Midbrain (tissue), 1 donor: Measurements from ENCODE around the gene KPRP.

ENCODE experiments used
- DNase-seq: peaks from one replicate; lab custom pipeline; 2025; lab: John Stamatoyannopoulos, UW

The KPRP gene

DNA sequence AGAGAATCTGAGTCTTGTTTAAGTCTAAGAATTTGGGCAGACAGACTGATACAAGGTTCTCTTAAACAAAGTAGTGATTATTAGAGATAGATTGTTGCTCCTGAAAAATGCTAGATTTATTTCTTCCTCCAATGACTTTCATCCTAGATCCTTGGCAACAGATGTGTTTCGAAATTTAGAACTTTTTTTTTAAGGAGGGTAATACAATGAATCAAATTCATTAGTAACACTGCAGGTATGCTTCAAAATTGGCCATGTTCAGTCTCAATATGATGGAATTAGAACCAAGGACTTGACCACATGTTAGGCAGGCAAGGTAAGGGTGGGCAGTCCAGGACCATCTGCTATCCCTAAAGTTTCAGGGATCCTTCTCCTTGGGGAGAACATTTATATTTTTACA lies 12.6 kb downstream of the KPRP start:
- DNase-seq = no peak

DNA sequence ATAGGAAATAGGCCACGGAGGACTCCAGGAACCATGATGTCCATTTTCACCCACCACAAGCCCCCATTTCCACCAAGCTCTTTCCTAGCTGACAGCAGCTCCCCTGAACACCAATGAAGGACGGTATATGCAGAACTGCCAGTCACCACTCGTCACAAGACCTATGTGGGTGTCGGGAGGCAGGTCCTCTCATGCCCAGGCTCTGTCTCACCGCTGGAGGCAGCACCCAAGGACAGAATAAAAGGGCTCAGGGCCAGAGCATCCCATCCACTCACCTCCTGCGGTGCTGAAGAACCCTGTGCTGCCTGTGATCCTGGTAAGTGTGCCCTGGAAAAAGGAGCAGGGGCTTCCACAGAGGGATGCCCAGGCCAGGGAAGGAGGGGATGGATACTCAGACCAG lies 17.1 kb downstream of the KPRP start, which contains the start of gene LCE1F:
Gene LCE1F (plus strand): TSS at position 266 of the 400 bp plus-strand sequence. CDS start 1,232 bp downstream, outside the sequence.
- no peak for DNase-seq

DNA sequence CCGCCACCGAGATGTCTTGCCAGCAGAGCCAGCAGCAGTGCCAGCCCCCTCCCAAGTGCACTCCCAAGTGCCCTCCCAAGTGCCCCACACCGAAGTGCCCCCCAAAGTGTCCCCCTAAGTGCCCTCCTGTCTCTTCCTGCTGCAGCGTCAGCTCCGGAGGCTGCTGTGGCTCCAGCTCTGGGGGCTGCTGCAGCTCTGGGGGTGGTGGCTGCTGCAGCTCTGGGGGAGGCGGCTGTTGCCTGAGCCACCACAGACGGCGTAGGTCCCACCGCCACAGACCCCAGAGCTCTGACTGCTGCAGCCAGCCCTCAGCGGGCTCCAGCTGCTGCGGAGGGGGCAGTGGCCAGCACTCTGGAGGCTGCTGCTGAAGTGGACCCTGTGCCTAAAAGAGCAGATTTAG lies 18.5 kb downstream of the KPRP start:
- DNase-seq = no peak

DNA sequence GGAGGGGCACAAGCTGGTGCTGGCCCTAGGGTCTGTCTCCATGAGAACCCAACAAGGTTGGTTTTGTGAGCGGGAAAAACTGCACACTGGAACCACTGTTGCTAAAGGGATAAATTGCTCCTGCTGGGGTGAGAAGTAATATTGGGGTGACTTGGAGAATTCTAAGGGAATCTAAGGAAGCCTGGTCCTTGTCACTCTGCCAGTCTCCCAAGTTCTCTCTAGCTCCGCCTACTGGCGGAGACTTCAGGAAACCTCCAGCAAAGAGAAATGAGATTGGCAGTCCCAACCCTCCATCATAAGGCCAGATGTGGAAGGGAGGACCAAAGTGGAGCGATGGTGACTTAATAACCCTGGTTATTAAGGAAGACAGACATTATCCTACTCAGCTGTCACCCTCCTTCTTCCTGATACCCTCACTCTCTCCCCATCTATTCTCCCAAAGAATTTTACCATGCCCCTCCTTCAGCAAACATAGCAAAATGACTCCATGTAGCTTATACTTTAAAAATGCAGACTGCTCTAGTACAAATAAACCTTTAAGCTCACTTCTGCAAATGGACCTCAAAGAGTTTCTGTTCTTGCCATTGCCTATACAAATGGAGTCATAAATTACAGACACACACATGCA lies 19.8 kb downstream of the KPRP start:
- DNase-seq = no peak

DNA sequence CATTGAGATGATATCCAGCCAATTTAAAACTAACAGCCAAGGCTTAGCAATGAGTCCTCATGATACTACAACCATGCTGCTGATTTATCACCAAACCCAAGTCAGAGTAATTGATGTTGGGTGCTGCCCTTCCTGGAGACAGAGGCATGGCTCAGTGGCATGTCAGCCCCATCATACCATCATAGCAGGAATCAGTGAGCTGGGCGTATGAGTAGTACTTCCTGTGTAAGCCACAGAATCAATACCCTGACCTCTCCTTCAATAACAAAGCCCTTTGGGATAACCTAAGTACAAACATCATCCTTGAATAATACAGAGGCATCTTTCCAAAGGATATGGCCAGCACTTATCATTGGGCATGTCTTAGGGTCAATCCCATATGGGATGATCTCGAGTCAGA lies 25.3 kb downstream of the KPRP start:
- DNase-seq = no peak

DNA sequence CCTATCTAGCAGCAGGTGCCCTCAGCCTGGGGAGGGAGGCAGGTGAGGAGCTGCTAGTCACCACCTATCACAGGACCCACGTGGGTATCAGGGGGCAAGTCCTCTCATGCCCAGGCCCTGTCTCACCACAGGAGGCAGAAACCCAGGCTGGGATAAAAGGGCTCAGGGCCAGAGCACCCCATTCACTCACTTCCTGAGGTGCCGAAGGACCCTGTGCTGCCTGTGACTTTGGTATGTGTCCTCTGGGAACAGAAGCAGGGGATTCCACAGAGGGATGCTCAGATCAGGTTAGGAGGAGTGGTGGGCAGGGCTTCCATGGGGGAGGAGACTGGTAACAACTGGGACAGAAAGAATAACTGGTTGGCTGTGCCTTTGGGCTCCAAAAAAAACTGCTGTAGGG lies 28.3 kb downstream of the KPRP start, which contains the start of gene LCE1E:
Gene LCE1E (plus strand): TSS at position 181 of the 400 bp plus-strand sequence. CDS start 1,043 bp downstream, outside the sequence.
- DNase-seq = no peak

DNA sequence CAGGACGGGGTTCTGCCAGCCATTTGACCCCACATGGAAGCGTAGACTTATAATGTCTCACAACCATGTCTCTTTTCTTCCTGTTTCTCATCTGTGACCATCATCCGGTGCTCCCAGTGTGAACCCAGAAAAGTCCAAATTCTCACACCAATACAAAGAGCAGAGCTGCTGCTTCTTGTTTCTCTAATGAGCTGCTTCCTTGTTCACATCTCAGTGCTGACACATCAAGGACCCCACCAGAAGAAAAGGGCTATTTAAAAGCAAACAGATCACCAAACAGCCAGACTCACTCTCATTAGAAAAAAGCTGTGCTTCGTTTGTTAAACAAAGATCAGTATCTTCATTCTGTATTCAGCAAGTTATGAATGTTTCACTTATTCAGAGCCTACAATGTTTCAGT lies 37.9 kb downstream of the KPRP start:
- no peak for DNase-seq

DNA sequence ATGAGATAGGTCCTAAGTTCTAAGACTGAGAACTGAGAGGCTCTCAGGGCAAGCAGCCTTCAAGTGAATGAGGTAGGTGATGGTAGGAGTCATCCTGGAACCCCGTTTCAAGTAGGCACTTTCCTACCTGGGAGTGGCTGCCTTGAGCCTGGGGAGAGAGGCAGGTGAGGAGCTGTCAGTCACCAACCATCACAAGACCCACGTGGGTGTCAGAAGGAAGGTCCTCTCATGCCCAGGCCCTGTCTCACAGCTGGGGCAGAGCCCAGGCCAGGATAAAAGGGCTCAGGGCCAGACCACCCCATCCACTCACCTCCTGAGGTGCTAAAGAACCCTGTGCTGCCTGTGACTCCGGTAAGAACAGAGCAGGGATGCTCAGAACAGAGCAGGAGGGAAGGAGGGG lies 38.6 kb downstream of the KPRP start, which contains the start of gene LCE1D:
Gene LCE1D (plus strand): TSS at position 301 of the 400 bp plus-strand sequence. CDS start 1,074 bp downstream, outside the sequence.
- DNase-seq = no peak

DNA sequence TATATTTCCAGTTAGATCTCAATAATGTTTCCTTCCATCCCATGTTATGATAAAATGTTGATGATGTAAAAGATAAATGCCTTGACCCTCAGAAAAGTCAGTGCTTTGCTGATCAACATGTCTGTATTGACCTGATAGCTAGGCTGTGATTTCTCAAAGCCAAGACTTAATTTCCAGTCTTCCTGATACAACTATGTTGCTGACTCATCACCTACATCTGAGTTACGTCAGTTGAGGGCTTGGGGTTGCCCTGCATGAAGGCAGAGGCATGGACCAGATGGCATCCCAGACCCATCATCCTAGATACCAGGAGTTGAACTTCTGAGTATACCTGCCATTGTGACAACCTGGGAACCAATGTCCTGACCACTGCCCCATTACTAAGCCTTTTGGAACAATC lies 43.5 kb downstream of the KPRP start:
- no peak for DNase-seq

DNA sequence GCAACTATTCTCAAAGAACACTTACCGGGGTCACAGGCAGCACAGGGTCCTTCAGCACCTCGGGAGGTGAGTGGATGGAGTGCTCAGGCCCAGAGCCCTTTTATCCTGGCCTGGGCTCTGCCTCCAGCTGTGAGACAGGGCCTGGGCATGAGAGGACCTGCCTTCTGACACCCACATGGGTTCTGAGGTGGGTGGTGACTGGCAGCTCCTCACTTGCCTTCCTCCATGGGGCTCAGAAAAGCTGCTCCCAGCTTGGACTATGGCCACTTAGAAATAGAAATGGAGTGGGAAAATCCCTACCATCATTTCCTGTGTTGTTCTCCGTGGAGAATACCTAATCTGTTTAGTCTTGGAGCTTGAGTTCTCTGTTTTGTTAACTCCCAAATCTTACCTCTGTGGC lies 48.8 kb downstream of the KPRP start, which contains the start of gene LCE1C:
Gene LCE1C (minus strand): TSS at position 76 of the 400 bp plus-strand sequence. CDS start 1,173 bp downstream, outside the sequence.
- DNase-seq = no peak

DNA sequence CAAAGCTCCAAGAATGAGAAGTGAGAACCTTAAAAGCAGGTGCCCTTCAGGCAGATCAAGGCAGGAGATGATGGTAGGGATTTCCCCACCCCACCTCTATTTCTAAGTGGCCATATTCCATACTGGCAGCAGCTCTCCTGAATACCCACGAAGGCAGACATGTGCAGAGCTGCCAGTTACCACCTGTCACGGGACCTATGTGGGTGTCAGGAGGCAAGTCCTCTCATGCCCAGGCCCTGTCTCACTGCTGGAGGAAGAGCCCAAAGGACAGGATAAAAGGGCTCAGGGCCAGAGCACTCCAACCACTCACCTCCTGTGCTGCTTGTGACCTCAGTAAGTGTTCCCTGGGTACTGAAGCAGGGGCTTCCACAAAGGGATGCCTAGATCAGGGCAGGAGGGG lies 53.2 kb downstream of the KPRP start:
- no peak for DNase-seq
